VCaP (cell line): ENCODE data around the gene COL8A2.

Experiments
- H3K27ac ChIP-seq: fragments of 450-650 bp; 2 replicates; pipeline ENCODE4 v1.5.1; 2017
- TF ChIP-seq, protein P1 (sequence below): fragments of 450-650 bp; conservative IDR thresholded peaks from 2 replicates; pipeline ENCODE4 v1.5.1; 2017; ENCODE audit warnings: mild to moderate bottlenecking, moderate library complexity

COL8A2 gene

DNA sequence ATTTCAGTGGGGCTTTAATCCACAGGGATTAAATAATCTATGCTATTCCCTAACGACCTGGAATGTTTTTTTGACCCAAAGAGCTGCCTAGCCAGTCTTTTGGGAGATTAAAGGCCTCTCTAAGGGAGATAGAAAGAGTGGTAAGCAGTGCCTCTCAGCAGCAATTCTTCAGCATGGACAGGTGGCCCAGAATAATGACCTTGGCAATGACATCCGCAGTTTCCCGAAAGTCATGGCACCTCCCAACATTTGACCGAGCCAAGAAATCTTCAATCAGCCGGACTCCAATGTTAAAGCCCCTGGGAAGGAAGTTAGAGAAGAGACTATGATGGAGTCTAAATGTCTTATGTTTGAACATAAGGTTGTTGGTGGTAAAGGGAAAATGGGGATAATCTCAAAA lies 14.5 kb upstream of the COL8A2 start:
- H3K27ac ChIP-seq = no peak overlapping the region
- TF ChIP-seq, protein P1, sequence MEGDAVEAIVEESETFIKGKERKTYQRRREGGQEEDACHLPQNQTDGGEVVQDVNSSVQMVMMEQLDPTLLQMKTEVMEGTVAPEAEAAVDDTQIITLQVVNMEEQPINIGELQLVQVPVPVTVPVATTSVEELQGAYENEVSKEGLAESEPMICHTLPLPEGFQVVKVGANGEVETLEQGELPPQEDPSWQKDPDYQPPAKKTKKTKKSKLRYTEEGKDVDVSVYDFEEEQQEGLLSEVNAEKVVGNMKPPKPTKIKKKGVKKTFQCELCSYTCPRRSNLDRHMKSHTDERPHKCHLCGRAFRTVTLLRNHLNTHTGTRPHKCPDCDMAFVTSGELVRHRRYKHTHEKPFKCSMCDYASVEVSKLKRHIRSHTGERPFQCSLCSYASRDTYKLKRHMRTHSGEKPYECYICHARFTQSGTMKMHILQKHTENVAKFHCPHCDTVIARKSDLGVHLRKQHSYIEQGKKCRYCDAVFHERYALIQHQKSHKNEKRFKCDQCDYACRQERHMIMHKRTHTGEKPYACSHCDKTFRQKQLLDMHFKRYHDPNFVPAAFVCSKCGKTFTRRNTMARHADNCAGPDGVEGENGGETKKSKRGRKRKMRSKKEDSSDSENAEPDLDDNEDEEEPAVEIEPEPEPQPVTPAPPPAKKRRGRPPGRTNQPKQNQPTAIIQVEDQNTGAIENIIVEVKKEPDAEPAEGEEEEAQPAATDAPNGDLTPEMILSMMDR = no peak

DNA sequence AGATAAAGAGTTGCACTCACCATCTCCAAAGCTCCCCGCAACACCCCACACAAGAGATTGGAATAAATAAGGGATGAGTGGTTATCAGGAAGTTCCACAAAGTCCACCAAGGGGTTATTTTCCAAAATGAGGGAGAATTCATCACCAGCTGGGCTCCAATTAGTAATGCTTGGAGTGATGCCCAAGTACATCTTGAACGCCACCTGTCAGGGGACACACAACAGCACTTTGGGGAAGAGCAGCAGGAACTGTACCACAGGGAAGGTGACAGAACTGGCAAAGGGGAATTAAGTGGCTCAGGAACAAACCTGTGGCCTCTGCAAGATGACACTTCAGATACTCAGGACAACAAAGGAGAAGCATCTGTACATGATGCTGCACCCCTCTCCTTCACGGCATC lies 12.8 kb upstream of the COL8A2 start:
- H3K27ac ChIP-seq = no peak overlapping the region

DNA sequence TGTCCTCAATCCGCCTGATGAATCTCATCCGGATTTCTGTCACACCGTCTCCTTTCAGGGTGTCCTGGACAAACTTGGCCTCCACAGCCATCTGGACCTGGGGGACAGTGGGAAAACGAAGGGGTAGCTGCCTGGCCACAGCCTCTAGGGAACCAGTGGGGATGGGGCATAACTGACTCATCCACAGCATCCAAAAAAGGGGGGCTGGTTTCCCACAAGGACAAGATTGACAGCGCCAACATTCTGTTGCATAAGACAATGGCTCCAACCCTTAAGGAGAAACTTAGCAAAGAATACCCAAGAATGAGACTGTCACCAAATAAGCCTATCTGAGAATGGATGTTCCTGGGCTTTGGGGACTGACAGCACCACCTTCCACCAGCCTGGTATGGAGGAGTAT lies 12.2 kb upstream of the COL8A2 start:
- H3K27ac ChIP-seq = no peak overlapping the region
- TF ChIP-seq, protein P1 = no peak

More for the DNA sequence above, 12.8 kb upstream of the COL8A2 start:
- TF ChIP-seq, protein P1 = no peak

DNA sequence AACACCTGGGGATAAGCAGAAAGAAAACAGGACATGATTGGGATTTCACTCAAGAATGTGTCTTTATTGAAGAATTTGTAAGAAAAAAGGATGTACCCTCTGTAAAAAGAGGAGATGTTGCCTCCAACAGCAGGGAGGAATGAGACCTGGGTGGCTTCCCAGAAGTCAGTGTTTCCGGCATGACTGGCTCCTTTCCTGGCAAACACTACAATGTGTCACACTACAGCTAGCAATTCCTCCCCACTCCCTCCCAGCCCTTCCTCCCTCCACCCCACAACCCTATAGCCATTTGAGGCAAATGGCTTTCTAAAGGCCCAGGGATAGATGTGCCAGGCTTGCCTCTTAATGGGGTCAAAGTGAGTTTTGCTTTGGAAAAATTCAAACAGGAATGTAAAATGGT lies 11.5 kb upstream of the COL8A2 start:
- no peak overlapping the region for H3K27ac ChIP-seq
- TF ChIP-seq, protein P1 = no peak

DNA sequence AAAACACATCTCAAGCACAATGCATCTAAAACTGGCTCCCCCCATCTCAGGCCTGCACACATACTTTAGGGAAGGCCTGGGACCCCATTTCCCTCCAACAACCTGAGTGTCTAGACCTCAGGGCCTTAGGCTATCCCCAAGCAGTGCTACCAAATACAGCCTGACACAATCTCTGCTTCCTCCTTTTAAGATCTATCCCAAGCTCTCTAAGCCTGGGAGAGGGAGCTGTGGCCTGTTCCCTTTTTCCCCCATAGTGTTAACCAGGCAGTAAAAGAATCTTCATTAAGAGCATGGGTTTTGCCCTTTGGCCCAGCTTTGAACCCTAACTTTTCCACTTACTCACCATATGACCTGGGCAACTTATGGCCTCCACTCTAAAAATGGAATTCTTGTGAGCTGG lies 10.8 kb upstream of the COL8A2 start:
- H3K27ac ChIP-seq = no peak overlapping the region
- TF ChIP-seq, protein P1 = no peak

DNA sequence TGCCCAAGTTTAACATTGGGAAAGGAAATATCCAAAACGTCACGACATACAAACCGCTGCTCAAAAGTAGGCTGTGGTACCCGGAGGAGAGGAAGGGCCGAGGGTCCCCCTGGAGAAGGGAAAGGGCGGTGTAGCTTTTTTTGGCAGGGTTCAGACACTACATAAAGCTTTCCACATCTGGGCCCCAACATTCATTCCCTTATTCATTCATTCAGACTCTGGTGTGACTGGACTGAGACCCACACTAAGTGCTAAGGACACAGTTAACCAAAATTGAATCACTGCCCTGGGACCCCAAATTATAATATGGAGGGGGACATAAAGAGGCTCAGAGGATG lies 10.3 kb upstream of the COL8A2 start:
- TF ChIP-seq, protein P1 = no peak
- H3K27ac ChIP-seq = no peak overlapping the region

DNA sequence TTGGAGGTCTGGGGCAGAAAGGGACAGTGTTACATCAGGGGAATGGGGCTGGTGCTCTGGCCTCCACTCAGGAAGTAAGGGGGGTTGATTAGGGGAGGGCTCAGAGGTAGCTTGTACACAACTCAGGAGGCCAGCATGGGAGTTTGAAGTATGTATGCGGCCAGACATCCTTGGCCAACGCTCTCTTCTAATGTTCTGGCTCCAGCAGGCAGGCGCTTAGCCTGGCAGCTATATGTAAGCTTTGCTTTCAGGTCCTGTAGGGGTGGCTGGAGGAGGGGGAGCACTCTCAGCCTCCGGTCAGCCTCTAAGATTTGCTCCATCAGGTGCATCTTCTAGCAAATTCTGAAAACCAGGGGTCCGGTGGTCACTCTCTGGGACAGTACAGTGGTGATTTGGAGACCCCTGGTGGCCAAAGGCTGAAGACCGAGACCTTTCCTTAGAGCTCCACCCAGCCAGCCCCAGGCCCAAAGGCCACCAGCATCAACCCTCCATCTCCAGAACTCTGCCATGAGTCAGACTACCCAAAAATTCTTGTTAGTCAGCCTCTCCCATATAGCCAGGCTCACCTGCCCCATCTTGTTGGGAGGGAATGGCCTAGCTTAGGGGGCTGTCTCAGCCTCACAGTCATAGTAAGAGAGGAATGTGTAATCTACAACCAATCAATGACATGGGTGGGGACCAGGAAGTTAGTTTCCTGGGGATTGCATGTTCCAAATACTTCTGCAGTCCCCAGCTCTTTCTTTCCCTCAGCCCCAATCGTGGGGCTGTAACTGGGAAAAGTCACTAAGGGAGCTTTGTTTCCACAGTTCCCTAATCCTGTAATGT lies 9.7 kb upstream of the COL8A2 start:
- H3K27ac ChIP-seq = no peak overlapping the region
- TF ChIP-seq, protein P1 = peak; percentile 62
